Psoas muscle (tissue), 8 donors: ENCODE data around the gene JMY. TPM values are rescaled to one million over a fixed set of nuclear protein-coding genes. Genes with fewer than 3 reads are reported as not detected.

Experiments used
- ATAC-seq, 4 donors: fragments of 200-7000 bp; cut with Tn5 transposase; one replicate each; pipeline ENCODE4 v1.9.1; 2020; ENCODE audit warnings: moderate library complexity in 3 of 4, mild to moderate bottlenecking in 2 of 4
- DNase-seq, 2 donors: peaks; one replicate each; pipeline ENCODE4 v3.0.0-alpha.2; 2020
- H3K27ac ChIP-seq: fragments of 200-600 bp; one replicate; pipeline ENCODE4 v1.8.0; 2022
- H3K27me3 ChIP-seq, 3 donors: fragments of 200-600 bp in 1 of 3; one replicate each; pipeline versions ENCODE4 v1.6.1 to v1.8.0; 2013 to 2022; ENCODE audit warnings: low read length in 2 of 3, mild to moderate bottlenecking in 2 of 3, moderate library complexity in 1 of 3; ENCODE audit not compliant: insufficient read depth in 3 of 3
- H3K36me3 ChIP-seq, 2 donors: fragments of 200-600 bp in 1 of 2; one replicate each; pipeline versions ENCODE4 v1.6.1 to v1.8.0; 2013 to 2022; ENCODE audit warnings: low read depth in 1 of 2, mild to moderate bottlenecking in 1 of 2, moderate library complexity in 1 of 2; ENCODE audit not compliant: insufficient read depth in 1 of 2
- H3K4me1 ChIP-seq: fragments of 200-600 bp; one replicate; pipeline ENCODE4 v1.8.0; 2022
- H3K4me3 ChIP-seq: fragments of 200-600 bp; one replicate; pipeline ENCODE4 v1.8.0; 2022; ENCODE audit warnings: mild to moderate bottlenecking
- H3K9me3 ChIP-seq: fragments of 200-600 bp; one replicate; pipeline ENCODE4 v1.8.0; 2022
- WGBS, 3 donors: extraction: QIAGEN DNeasy Blood & Tissue Kit; methylation state at CpG; one replicate each; pipeline versions ENCODE4 v1.1.6 to v1.1.7; 2013; 5-methylcytosine and 5-hydroxymethylcytosine counted together
- intact Hi-C, 2 donors: fragments of 100-400 bp; cut with DNase I; formaldehyde crosslinking; loops; one replicate each; pipeline versions ENCODE4 v1.11.0 to v1.14.2; 2022
- polyA plus RNA-seq, 3 donors: library from polyadenylated mRNA; stranded (reverse); fragments of 200-250 nt; gene quantifications; one replicate each; pipeline ENCODE4 v1.2.3, GENCODE V29; 2013
- total RNA-seq, 4 donors: library from RNA; stranded (reverse); fragmentation: NEBNext Ultra II Directional in 2 of 4; extraction: Animal tissue kit (Norgen Biotek cat#: 25700) in 2 of 4; gene quantifications; one replicate each; pipeline versions ENCODE4 v1.2.1 to v1.2.4, GENCODE V29; 2021 to 2023
- TF ChIP-seq, protein P1 (sequence below): fragments of 200-600 bp; IDR thresholded peaks from one replicate; pipeline ENCODE4 v1.8.0; 2022; ENCODE audit warnings: antibody characterized with exemption
- donor health status: healthy with polysubstance abuse.
- donor health status: DM: no; HTN: no; CAD: no; lungs with moderate emphysema.
- donor health status: Bipolar disorder and iron deficiency.
- donor health status: healthy.
- donor health status: DM: yes; HTN: yes; CAD: no.
- donor health status: DM: no; HTN: no; CAD: no.
- donor health status: DM: no; HTN: no; CAD: no.
- donor health status: DM: yes; HTN: yes; CAD: no.

JMY gene
- total and polyA plus RNA-seq, 7 donors: 1.3 to 17.0 (median 11.7) TPM

DNA sequence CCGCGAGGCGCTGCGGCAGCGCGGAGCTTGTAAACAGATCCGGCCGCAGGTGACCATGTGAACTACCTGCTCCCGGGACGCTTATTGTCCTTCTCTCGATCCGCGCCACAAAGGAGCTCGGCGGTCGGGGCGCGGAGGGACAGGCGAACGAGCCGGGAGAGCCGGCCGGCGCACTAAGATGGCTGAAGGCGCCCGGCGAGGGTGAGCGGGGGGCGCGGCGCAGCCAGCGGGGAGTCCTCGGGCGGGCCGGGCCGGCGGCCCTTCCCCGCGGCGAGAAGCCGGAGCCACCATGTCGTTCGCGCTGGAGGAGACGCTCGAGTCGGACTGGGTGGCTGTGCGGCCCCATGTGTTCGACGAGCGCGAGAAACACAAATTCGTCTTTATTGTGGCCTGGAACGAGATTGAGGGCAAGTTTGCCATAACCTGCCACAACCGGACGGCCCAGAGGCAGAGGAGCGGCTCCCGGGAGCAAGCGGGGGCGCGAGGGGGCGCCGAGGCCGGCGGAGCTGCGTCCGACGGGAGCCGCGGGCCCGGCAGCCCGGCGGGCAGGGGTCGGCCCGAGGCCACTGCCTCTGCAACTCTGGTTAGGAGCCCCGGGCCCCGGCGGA is 535 bp downstream of the JMY start:
- Histone ChIP-seq H3K4me1 (peaks cover 12% of the 10 kb centered on the region), H3K27ac (peak overlapping the region; percentile 91)
- 1% methylated on average over 54 to 78 of the region's 78 CpGs for WGBS, 3 donors

DNA sequence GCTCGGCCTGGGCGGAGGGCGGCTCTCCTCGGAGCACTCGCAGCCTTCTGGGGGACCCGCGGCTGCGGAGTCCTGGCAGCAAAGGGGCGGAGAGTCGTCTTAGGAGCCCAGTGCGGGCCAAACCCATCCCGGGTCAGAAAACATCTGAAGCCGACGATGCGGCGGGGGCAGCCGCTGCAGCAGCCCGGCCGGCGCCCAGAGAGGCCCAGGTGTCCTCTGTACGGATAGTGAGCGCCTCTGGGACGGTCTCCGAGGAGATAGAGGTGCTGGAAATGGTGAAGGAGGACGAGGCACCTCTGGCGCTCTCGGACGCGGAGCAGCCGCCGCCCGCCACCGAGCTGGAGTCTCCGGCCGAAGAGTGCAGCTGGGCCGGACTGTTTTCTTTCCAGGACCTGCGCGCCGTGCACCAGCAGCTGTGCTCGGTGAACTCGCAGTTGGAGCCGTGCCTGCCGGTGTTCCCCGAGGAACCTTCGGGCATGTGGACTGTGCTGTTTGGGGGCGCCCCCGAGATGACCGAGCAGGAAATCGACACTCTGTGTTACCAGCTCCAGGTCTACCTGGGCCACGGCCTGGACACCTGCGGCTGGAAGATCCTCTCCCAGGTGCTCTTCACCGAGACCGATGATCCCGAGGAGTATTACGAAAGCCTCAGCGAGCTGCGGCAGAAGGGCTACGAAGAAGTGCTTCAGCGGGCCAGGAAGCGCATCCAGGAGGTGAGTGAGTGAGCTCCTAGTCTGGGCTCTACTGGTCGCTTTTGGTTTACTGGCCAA is 1.2 kb downstream of the JMY start:
- intact Hi-C loops: loop anchor here in 1 of 2 donors (10.0 kb wide), 1 partner anchor 238 kb away; no protein-coding TSS in a partner anchor
- TF ChIP-seq, protein P1, sequence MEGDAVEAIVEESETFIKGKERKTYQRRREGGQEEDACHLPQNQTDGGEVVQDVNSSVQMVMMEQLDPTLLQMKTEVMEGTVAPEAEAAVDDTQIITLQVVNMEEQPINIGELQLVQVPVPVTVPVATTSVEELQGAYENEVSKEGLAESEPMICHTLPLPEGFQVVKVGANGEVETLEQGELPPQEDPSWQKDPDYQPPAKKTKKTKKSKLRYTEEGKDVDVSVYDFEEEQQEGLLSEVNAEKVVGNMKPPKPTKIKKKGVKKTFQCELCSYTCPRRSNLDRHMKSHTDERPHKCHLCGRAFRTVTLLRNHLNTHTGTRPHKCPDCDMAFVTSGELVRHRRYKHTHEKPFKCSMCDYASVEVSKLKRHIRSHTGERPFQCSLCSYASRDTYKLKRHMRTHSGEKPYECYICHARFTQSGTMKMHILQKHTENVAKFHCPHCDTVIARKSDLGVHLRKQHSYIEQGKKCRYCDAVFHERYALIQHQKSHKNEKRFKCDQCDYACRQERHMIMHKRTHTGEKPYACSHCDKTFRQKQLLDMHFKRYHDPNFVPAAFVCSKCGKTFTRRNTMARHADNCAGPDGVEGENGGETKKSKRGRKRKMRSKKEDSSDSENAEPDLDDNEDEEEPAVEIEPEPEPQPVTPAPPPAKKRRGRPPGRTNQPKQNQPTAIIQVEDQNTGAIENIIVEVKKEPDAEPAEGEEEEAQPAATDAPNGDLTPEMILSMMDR: no peak
- peak overlapping the region; percentile 94 for H3K4me3 ChIP-seq
- WGBS, 3 donors: 0 to 1% (median 1%) methylated on average over 55 to 61 of the region's 61 CpGs
- no peaks in the 10 kb centered on the region for H3K36me3 ChIP-seq
- ATAC-seq (peak; percentile 35 to 67 (median 58)), DNase-seq (peak; percentile 35 to 76)
- no peaks in the 10 kb centered on the region for H3K27me3 ChIP-seq
- H3K9me3 ChIP-seq: no peaks in the 10 kb centered on the region
- H3K27ac ChIP-seq: peak overlapping the region; percentile 91
- H3K4me1 ChIP-seq: peaks cover 19% of the 10 kb centered on the region

More for the DNA sequence above, 535 bp downstream of the JMY start:
- Histone ChIP-seq H3K4me3 (peak overlapping the region; percentile 94), H3K9me3 (no peaks in the 10 kb centered on the region), H3K27me3 (no peaks in the 10 kb centered on the region), H3K36me3 (no peaks in the 10 kb centered on the region)
- intact Hi-C loops: loop anchor here in 1 of 2 donors (10.0 kb wide), 1 partner anchor 238 kb away; no protein-coding TSS in a partner anchor
- DNase-seq (no peak), ATAC-seq (peak; percentile 22 to 43 (median 42))
- TF ChIP-seq, protein P1: no peak

DNA sequence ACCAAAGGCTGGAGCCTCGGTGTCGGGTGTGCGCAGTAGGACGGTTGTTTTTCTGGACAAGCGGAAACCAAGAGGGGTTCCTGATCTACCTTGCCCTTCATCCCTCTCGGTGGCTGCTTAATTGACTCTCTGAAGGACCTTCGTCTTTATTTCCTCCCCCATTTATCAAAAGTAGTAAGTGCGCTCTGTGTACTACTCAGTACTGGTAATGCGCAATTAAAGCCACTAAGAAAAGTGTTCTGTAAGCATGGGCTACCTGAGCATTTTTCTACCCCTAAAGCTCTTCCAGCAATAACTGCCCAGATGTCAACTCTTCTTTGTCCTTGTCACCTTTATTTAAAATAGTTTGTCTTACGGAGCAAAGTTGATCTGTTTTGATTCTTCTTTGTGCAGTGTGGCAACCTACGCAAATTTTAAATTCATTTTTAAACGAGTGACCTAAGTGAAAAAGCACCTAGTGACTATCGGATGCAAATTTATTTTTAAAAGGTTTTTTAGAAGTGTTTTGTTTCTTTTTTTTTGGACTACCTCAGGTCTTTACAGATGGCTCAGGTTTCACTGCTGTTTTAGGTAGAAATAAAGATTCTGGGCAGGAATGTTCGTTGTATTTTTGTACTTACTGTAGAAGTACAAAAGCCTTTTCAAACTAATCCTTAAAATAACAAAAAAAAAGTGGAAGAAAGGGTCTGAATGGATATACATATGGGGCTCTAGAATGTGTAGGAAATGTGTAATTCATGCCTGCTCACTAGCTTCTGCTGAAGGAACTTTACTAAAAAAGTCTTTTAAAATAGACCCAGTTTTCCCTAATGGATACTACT is 2.0 kb downstream of the JMY start:
- TF ChIP-seq, protein P1: no peak
- peak overlapping the region; percentile 94 for H3K4me3 ChIP-seq
- WGBS, 3 donors: 18 to 24% (median 18%) methylated on average over 14 of the region's 14 CpGs
- peaks cover 27% of the 10 kb centered on the region for H3K4me1 ChIP-seq
- intact Hi-C loops: loop anchor here in 1 of 2 donors (10.0 kb wide), 1 partner anchor 237 kb away; no protein-coding TSS in a partner anchor
- H3K27me3 ChIP-seq: no peaks in the 10 kb centered on the region
- DNase-seq: no peak
- no peaks in the 10 kb centered on the region for H3K9me3 ChIP-seq
- H3K27ac ChIP-seq: peak overlapping the region; percentile 91
- no peaks in the 10 kb centered on the region for H3K36me3 ChIP-seq
- ATAC-seq: peak in 1 of 4 donors; percentile 4

DNA sequence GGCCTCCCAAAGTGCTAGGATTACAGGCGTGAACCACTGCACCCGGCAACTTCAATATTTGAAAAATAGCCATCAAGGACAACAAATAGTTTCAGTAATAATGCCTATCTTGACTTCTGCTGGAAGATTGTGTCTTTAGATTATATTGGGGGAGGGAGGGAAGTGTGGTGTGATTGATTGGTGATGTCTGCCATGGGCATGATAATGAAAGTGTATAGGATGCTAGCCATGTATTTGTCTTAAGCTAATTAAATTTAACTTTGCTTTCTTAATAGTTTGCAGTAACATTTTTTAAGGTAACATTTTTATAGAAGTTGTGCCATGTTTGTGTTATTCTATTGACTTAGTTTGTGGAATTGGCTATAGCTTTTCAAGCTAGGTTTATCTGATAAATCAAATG is 4.6 kb downstream of the JMY start:
- Histone ChIP-seq H3K4me1 (peaks cover 46% of the 10 kb centered on the region), H3K27me3 (no peaks in the 10 kb centered on the region), H3K27ac (no peak overlapping the region), H3K4me3 (no peak overlapping the region), H3K9me3 (no peaks in the 10 kb centered on the region), H3K36me3 (no peaks in the 10 kb centered on the region)
- DNase-seq (no peak), ATAC-seq (no peak)
- TF ChIP-seq, protein P1: no peak
- intact Hi-C loops: no loop called here
- 80 to 96% (median 83%) methylated on average over 2 of the region's 2 CpGs for WGBS, 3 donors
